ENCODE measurements around the gene DHDDS. TPM values are rescaled to one million over a fixed set of nuclear protein-coding genes. Genes with fewer than 3 reads are reported as not detected.

DHDDS gene
- 33.0 and 56.8 TPM in 2 replicates for total RNA-seq

GRCh38 chr1:26431979-26432695 lies at the start of gene DHDDS:
TSS of gene DHDDS (plus strand) at chr1:26432321. CDS start at chr1:26432946, 625 bp downstream.

GRCh38 chr1:26410706-26411623 lies 21.2 kb upstream of the DHDDS start, which contains the start of gene LIN28A:
TSS of gene LIN28A (plus strand) at chr1:26410817. CDS start at chr1:26410892, 75 bp downstream.

GRCh38 chr1:26472320-26472900 lies 40.3 kb downstream of the DHDDS start, which contains the start of gene HMGN2:
TSS of gene HMGN2 (plus strand) at chr1:26472440. CDS start at chr1:26472613, 173 bp downstream.

Other genes with a start within 250 kb of the DHDDS start
- not detected in 2 replicates for gene CATSPER4, start 241.7 kb upstream of the DHDDS start, total RNA-seq
- gene CEP85, start 198.1 kb upstream of the DHDDS start, total RNA-seq: 8.6 and 12.3 TPM in 2 replicates
- 14.6 and 20.7 TPM in 2 replicates for gene SH3BGRL3, start 152.2 kb upstream of the DHDDS start, total RNA-seq
- gene UBXN11, start 125.7 kb upstream of the DHDDS start, total RNA-seq: 2.3 and 4.5 TPM in 2 replicates
- gene CD52, start 114.4 kb upstream of the DHDDS start, total RNA-seq: not detected in 2 replicates
- 0.31 TPM in 1 of 2 replicates, not detected in the other for gene CRYBG2, start 78.2 kb upstream of the DHDDS start, total RNA-seq
- gene ZNF683, start 59.6 kb upstream of the DHDDS start, total RNA-seq: not detected in 2 replicates
- gene LIN28A, start 21.5 kb upstream of the DHDDS start, total RNA-seq: not detected in 2 replicates
- gene HMGN2, start 40.1 kb downstream of the DHDDS start, total RNA-seq: 142 and 291 TPM in 2 replicates
- 15.4 TPM in 2 replicates for gene RPS6KA1, start 97.4 kb downstream of the DHDDS start, total RNA-seq

Measured in bladder microvascular endothelial cell (primary cell).